ENCODE data around the gene TGM3. TPM values are rescaled to one million over a fixed set of nuclear protein-coding genes. Genes with fewer than 3 reads are reported as not detected.

Gene TGM3
- total and polyA plus RNA-seq, 4 donors: 0.41 to 1.5 (median 0.52) TPM

DNA sequence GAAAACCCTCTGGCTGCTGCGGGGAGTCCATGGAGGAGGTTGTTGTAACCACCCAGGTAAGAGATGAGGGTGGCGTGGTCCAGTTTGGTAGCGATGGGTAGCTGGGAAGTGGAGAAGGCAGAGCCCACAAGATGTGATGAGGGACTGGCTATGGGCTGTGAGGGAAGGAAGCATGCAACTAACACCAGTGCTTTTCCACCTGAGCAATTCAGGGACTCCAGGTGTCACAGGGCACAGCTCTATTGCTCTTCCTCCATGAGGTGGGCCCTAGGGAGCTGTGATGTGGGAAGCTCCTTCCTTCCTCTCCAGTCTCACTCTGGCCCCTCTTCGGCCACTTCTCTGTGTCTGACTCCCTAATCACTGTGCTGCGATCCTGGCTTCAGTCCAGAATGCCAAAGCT lies 52.5 kb downstream of the TGM3 start:
- H3K4me3 ChIP-seq: no peak overlapping the region
- TF ChIP-seq, protein P1, sequence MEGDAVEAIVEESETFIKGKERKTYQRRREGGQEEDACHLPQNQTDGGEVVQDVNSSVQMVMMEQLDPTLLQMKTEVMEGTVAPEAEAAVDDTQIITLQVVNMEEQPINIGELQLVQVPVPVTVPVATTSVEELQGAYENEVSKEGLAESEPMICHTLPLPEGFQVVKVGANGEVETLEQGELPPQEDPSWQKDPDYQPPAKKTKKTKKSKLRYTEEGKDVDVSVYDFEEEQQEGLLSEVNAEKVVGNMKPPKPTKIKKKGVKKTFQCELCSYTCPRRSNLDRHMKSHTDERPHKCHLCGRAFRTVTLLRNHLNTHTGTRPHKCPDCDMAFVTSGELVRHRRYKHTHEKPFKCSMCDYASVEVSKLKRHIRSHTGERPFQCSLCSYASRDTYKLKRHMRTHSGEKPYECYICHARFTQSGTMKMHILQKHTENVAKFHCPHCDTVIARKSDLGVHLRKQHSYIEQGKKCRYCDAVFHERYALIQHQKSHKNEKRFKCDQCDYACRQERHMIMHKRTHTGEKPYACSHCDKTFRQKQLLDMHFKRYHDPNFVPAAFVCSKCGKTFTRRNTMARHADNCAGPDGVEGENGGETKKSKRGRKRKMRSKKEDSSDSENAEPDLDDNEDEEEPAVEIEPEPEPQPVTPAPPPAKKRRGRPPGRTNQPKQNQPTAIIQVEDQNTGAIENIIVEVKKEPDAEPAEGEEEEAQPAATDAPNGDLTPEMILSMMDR (IDR thresholded peaks at IDR 0.05; ENCODE audit: control extremely low read depth, extremely low read depth): no peak
- 81 to 88% methylated on average over 5 of the region's 5 CpGs for WGBS, 2 donors
- peaks cover 0 to 2% (median 0%) of the 10 kb centered on the region in 4 donors for H3K9me3 ChIP-seq (ENCODE audit: control insufficient read depth in 4 of 4, insufficient read depth in 3 of 4, low read length in 3 of 4)
- H3K4me1 ChIP-seq (ENCODE audit: control insufficient read depth in 5 of 5, insufficient read depth in 5 of 5, low read length in 5 of 5): no peaks in the 10 kb centered on the region
- ATAC-seq (ENCODE audit: insufficient read depth, low FRiP score): no peak
- H3K36me3 ChIP-seq (ENCODE audit: control insufficient read depth in 4 of 4, insufficient read depth in 4 of 4, low read length in 4 of 4): no peaks in the 10 kb centered on the region
- H3K27ac ChIP-seq (ENCODE audit: low read depth in 1 of 2, low read length in 1 of 2): no peak overlapping the region
- DNase-seq: no peak
- H3K27me3 ChIP-seq (ENCODE audit: control insufficient read depth in 3 of 3, insufficient read depth in 3 of 3, low read length in 2 of 3): peaks cover 0 to 1% (median 0%) of the 10 kb centered on the region in 3 donors
- no peak overlapping the region for H3K9ac ChIP-seq (ENCODE audit: insufficient read depth in 1 of 2, low read length in 2 of 2)

DNA sequence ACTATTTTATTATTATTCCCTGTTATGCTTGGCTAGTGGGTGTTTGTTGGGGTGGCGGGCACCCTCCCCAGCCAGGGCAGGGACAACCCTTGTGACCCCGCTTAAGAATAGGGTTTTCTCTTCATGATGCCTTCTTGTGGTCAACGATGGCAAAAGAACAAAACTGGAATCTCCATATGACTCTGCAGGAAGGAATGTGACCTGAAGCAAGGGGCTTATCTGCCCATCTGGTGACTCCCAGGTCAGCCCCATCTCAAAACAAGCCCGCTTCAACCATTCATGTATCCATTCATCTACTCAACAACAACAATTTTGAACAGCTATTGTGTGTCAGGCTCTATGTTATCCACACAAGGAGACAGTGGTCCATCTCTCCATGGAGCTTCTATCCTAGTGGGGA lies 54.0 kb downstream of the TGM3 start:
- Histone ChIP-seq H3K27me3 (ENCODE audit: control insufficient read depth in 3 of 3, insufficient read depth in 3 of 3, low read length in 2 of 3) (peaks cover 0 to 5% (median 0%) of the 10 kb centered on the region in 3 donors), H3K4me1 (ENCODE audit: control insufficient read depth in 5 of 5, insufficient read depth in 5 of 5, low read length in 5 of 5) (no peaks in the 10 kb centered on the region), H3K9ac (ENCODE audit: insufficient read depth in 1 of 2, low read length in 2 of 2) (no peak overlapping the region), H3K27ac (ENCODE audit: low read depth in 1 of 2, low read length in 1 of 2) (no peak overlapping the region), H3K4me3 (no peak overlapping the region), H3K36me3 (ENCODE audit: control insufficient read depth in 4 of 4, insufficient read depth in 4 of 4, low read length in 4 of 4) (no peaks in the 10 kb centered on the region), H3K9me3 (ENCODE audit: control insufficient read depth in 4 of 4, insufficient read depth in 3 of 4, low read length in 3 of 4) (peaks cover 0 to 2% (median 0%) of the 10 kb centered on the region in 4 donors)
- TF ChIP-seq, protein P1 (IDR thresholded peaks at IDR 0.05; ENCODE audit: control extremely low read depth, extremely low read depth): no peak
- 53 to 78% methylated on average over 4 of the region's 4 CpGs for WGBS, 2 donors
- no peak for DNase-seq
- no peak for ATAC-seq (ENCODE audit: insufficient read depth, low FRiP score)

GRCh38 chr20:2350606-2351005 lies 54.8 kb downstream of the TGM3 start:
- DNase-seq: no peak
- no peaks in the 10 kb centered on the region for H3K36me3 ChIP-seq (ENCODE audit: control insufficient read depth in 4 of 4, insufficient read depth in 4 of 4, low read length in 4 of 4)
- no peaks in the 10 kb centered on the region for H3K4me1 ChIP-seq (ENCODE audit: control insufficient read depth in 5 of 5, insufficient read depth in 5 of 5, low read length in 5 of 5)
- TF ChIP-seq, protein P1 (IDR thresholded peaks at IDR 0.05; ENCODE audit: control extremely low read depth, extremely low read depth): no peak
- H3K9ac ChIP-seq (ENCODE audit: insufficient read depth in 1 of 2, low read length in 2 of 2): no peak overlapping the region
- H3K27me3 ChIP-seq (ENCODE audit: control insufficient read depth in 3 of 3, insufficient read depth in 3 of 3, low read length in 2 of 3): peaks cover 0 to 5% (median 0%) of the 10 kb centered on the region in 3 donors
- no peak for ATAC-seq (ENCODE audit: insufficient read depth, low FRiP score)
- no peak overlapping the region for H3K4me3 ChIP-seq
- WGBS, 2 donors: 78 to 86% methylated on average over 5 of the region's 5 CpGs
- H3K9me3 ChIP-seq (ENCODE audit: control insufficient read depth in 4 of 4, insufficient read depth in 3 of 4, low read length in 3 of 4): peaks cover 0 to 2% (median 0%) of the 10 kb centered on the region in 4 donors
- no peak overlapping the region for H3K27ac ChIP-seq (ENCODE audit: low read depth in 1 of 2, low read length in 1 of 2)

- WGBS, 2 donors: 55 to 69% methylated on average over 3 of the region's 3 CpGs
- no peak for DNase-seq
- ATAC-seq (ENCODE audit: insufficient read depth, low FRiP score): no peak
Measured at GRCh38 chr20:2353231-2353630, 57.4 kb downstream of the TGM3 start.

More at GRCh38 chr20:2353231-2353630, 57.4 kb downstream of the TGM3 start:
- Histone ChIP-seq H3K36me3 (ENCODE audit: control insufficient read depth in 4 of 4, insufficient read depth in 4 of 4, low read length in 4 of 4) (no peaks in the 10 kb centered on the region), H3K9me3 (ENCODE audit: control insufficient read depth in 4 of 4, insufficient read depth in 3 of 4, low read length in 3 of 4) (no peaks in the 10 kb centered on the region), H3K4me3 (no peak overlapping the region), H3K9ac (ENCODE audit: insufficient read depth in 1 of 2, low read length in 2 of 2) (no peak overlapping the region), H3K27me3 (ENCODE audit: control insufficient read depth in 3 of 3, insufficient read depth in 3 of 3, low read length in 2 of 3) (peaks cover 0 to 5% (median 0%) of the 10 kb centered on the region in 3 donors), H3K27ac (ENCODE audit: low read depth in 1 of 2, low read length in 1 of 2) (no peak overlapping the region), H3K4me1 (ENCODE audit: control insufficient read depth in 5 of 5, insufficient read depth in 5 of 5, low read length in 5 of 5) (no peaks in the 10 kb centered on the region)
- TF ChIP-seq, protein P1 (IDR thresholded peaks at IDR 0.05; ENCODE audit: control extremely low read depth, extremely low read depth): no peak
